B cell (primary cell): ENCODE data around the gene PCF11. TPM values are rescaled to one million over a fixed set of nuclear protein-coding genes. Genes with fewer than 3 reads are reported as not detected.
"Not testable (repeated sequence)": the region's sequence is repeated elsewhere in the genome, so short reads cannot be mapped to it uniquely, and the experiment has no call there.

Source experiments
- ATAC-seq: fragments of 200-7000 bp; cut with Tn5 transposase; one replicate; pipeline ENCODE4 v1.10.0; 2021; ENCODE audit warnings: low read depth, mild to moderate bottlenecking, moderate number of reproducible peaks, moderate library complexity
- CTCF ChIA-PET: fragments of 350-600 bp; sonication (Branson Sonifier 250); formaldehyde crosslinking; loops from one replicate; lab custom pipeline; 2021; ENCODE audit warnings: antibody characterized with exemption, inconsistent platforms; lab: Charles Lee
- POLR2A ChIA-PET: fragments of 350-600 bp; sonication (Branson Sonifier 250); formaldehyde crosslinking; loops from one replicate; lab custom pipeline; 2021; ENCODE audit warnings: antibody characterized with exemption; lab: Charles Lee
- DNase-seq: peaks from one replicate; pipeline ENCODE4 v3.0.0; 2013
- H2AFZ ChIP-seq: 2 replicates; pipeline ENCODE4 v1.6.1; 2012; ENCODE audit warnings: mild to moderate bottlenecking, low read depth, low read length; ENCODE audit not compliant: insufficient read depth, poor library complexity, severe bottlenecking
- H3K27ac ChIP-seq, 2 donors: 1 replicate in 1 of 2; 2 replicates in 1 of 2; pipeline ENCODE4 v1.5.1; 2012 to 2013; ENCODE audit warnings: low read length in 2 of 2, mild to moderate bottlenecking in 2 of 2, moderate library complexity in 1 of 2
- H3K27me3 ChIP-seq, 4 experiments: fragments of 200-600 bp in 1 of 4; sonication (generic) in 1 of 4; replicated peaks in 1 of 4; 1 replicate in 2 of 4; 2 replicates in 2 of 4; pipeline versions ENCODE4 v1.6.1 to v1.7.0; 2013 to 2016; ENCODE audit warnings: low read length in 3 of 4, mild to moderate bottlenecking in 2 of 4, mixed read lengths in 1 of 4, moderate library complexity in 1 of 4; ENCODE audit not compliant: insufficient read depth in 4 of 4, control insufficient read depth in 3 of 4; ENCODE audit errors: control extremely low read depth in 1 of 4
- H3K36me3 ChIP-seq, 2 experiments: replicated peaks in 1 of 2; 1 replicate in 1 of 2; 2 replicates in 1 of 2; pipeline versions ENCODE4 v1.6.1 to v1.7.1; 2013; ENCODE audit warnings: low read length in 1 of 2; ENCODE audit not compliant: insufficient read depth in 2 of 2, control insufficient read depth in 1 of 2; ENCODE audit errors: control extremely low read depth in 1 of 2, extremely low read depth in 1 of 2
- H3K4me1 ChIP-seq, 2 donors: fragments of 200-600 bp in 1 of 2; sonication (generic) in 1 of 2; 1 replicate in 1 of 2; 2 replicates in 1 of 2; pipeline versions ENCODE4 v1.5.1 to v1.6.1; 2013 to 2017; ENCODE audit warnings: low read length in 2 of 2; ENCODE audit not compliant: control insufficient read depth in 2 of 2, insufficient read depth in 2 of 2
- H3K4me2 ChIP-seq: replicated peaks from 2 replicates; pipeline ENCODE3; 2012; ENCODE audit warnings: mild to moderate bottlenecking, low read depth, low read length; ENCODE audit not compliant: poor library complexity, severe bottlenecking
- H3K4me3 ChIP-seq, 5 experiments: fragments of 200-600 bp in 1 of 5; sonication (generic) in 1 of 5; 1 replicate in 3 of 5; 2 replicates in 2 of 5; pipeline versions ENCODE4 v1.5.1 to v1.7.0; 2011 to 2016; ENCODE audit warnings: low read length in 4 of 5, mild to moderate bottlenecking in 4 of 5, low read depth in 2 of 5, control low read depth in 1 of 5, moderate library complexity in 1 of 5; ENCODE audit not compliant: insufficient read depth in 1 of 5; ENCODE audit errors: control extremely low read depth in 1 of 5, extremely low read depth in 1 of 5
- H3K79me2 ChIP-seq: fragments of 200-600 bp; sonication (generic); one replicate; pipeline ENCODE4 v1.6.0; 2016; ENCODE audit warnings: low read length; ENCODE audit not compliant: control insufficient read depth, insufficient read depth
- H3K9ac ChIP-seq: fragments of 200-600 bp; sonication (generic); 2 replicates; pipeline ENCODE4 v1.6.1; 2017; ENCODE audit warnings: mild to moderate bottlenecking, low read length, moderate library complexity
- H3K9me3 ChIP-seq, 3 donors: one replicate each; pipeline versions ENCODE4 v1.6.1 to v1.7.1; 2013; ENCODE audit warnings: low read length in 2 of 3; ENCODE audit not compliant: control insufficient read depth in 2 of 3, insufficient read depth in 1 of 3; ENCODE audit errors: control extremely low read depth in 1 of 3
- H4K20me1 ChIP-seq: 2 replicates; pipeline ENCODE4 v1.6.0; 2012; ENCODE audit warnings: mild to moderate bottlenecking, low read length; ENCODE audit not compliant: insufficient read depth, control insufficient read depth, poor library complexity, severe bottlenecking
- H3K27ac Mint-ChIP-seq: one replicate; pipeline ENCODE4 v1.8.0; 2021; ENCODE audit warnings: mixed read lengths
- H3K27me3 Mint-ChIP-seq: one replicate; pipeline ENCODE4 v1.8.0; 2021; ENCODE audit warnings: mixed read lengths
- H3K4me1 Mint-ChIP-seq: one replicate; pipeline ENCODE4 v1.8.0; 2021; ENCODE audit warnings: mixed read lengths
- H3K4me3 Mint-ChIP-seq: one replicate; pipeline ENCODE4 v1.8.0; 2021; ENCODE audit warnings: mixed read lengths
- H3K9me3 Mint-ChIP-seq: one replicate; pipeline ENCODE4 v1.8.0; 2022; ENCODE audit warnings: mixed read lengths; ENCODE audit not compliant: insufficient read depth
- EZH2 ChIP-seq: IDR thresholded peaks from 2 replicates; pipeline ENCODE4 v1.6.1; 2012; ENCODE audit warnings: borderline replicate concordance, low read depth, mild to moderate bottlenecking, moderate library complexity, low read length; ENCODE audit not compliant: insufficient read depth, poor library complexity, severe bottlenecking
- WGBS: methylation state at CpG from one replicate; pipeline ENCODE4 v1.1.5; 2013; ENCODE audit warnings: missing lambda C conversion rate; ENCODE audit not compliant: insufficient coverage; 5-methylcytosine and 5-hydroxymethylcytosine counted together
- intact Hi-C: fragments of 100-400 bp; cut with micrococcal nuclease; formaldehyde crosslinking; loops from one replicate; pipeline ENCODE4 v1.10.0; 2022
- polyA plus RNA-seq: library from polyadenylated mRNA; depleted of rRNA; stranded (reverse); fragments of >200 nt; gene quantifications from 2 replicates; pipeline ENCODE4 v1.2.3, GENCODE V29; 2012
- total RNA-seq, 2 donors: library from RNA; stranded (reverse); fragments of 120-200 nt in 1 of 2; gene quantifications; 1 replicate in 1 of 2; 2 replicates in 1 of 2; pipeline versions ENCODE4 v1.2.3 to v1.2.4, GENCODE V29; 2013 to 2022

Gene PCF11
- total and polyA plus RNA-seq, 2 donors (not counting 1 experiment from before 2014, with no cell fraction given) = 123 to 185 TPM

DNA sequence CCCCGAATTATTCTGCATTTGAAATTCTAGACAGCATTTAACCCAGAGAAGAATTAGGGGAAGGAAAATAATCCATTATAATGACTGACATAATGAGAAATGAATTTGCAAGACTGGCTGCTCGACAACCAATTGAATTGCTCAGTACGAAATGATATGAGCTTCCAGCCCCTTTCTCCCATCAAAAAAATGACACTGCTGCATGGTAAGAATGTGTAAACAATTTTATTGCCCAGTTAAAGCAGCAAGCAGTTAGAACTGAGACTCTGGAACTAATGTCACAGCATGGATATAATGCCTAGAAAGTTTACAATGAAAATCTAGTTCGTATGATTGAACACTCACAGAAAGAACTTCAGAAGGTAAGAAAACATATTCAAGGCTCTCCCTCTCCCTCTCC lies 24.7 kb upstream of the PCF11 start:
- no peak overlapping the region for H3K4me2 ChIP-seq
- Mint-ChIP-seq H3K9me3 (no peaks in the 10 kb centered on the region), H3K27me3 (no peaks in the 10 kb centered on the region), H3K4me1 (no peaks in the 10 kb centered on the region), H3K27ac (no peak overlapping the region), H3K4me3 (no peak overlapping the region)
- H3K9ac ChIP-seq = no peak overlapping the region
- ATAC-seq (no peak), DNase-seq (no peak)
- no peak for TF ChIP-seq EZH2
- H3K79me2 ChIP-seq = no peaks in the 10 kb centered on the region
- 80% methylated on average over 1 of the region's 4 CpGs for WGBS
- no peak overlapping the region for H3K27ac ChIP-seq
- H2AFZ ChIP-seq = no peak overlapping the region
- H3K9me3 ChIP-seq = no peaks in the 10 kb centered on the region
- CTCF ChIA-PET = no interaction called here
- intact Hi-C loops = no loop called here
- H3K27me3 ChIP-seq = no peaks in the 10 kb centered on the region
- H3K36me3 ChIP-seq = no peaks in the 10 kb centered on the region
- POLR2A ChIA-PET = interaction anchor here (0.6 kb wide), 1 partner anchor 31 kb away, joined by 4 read pairs; no protein-coding TSS in a partner anchor
- H4K20me1 ChIP-seq = no peaks in the 10 kb centered on the region
- H3K4me1 ChIP-seq = no peaks in the 10 kb centered on the region
- H3K4me3 ChIP-seq = no peak overlapping the region

DNA sequence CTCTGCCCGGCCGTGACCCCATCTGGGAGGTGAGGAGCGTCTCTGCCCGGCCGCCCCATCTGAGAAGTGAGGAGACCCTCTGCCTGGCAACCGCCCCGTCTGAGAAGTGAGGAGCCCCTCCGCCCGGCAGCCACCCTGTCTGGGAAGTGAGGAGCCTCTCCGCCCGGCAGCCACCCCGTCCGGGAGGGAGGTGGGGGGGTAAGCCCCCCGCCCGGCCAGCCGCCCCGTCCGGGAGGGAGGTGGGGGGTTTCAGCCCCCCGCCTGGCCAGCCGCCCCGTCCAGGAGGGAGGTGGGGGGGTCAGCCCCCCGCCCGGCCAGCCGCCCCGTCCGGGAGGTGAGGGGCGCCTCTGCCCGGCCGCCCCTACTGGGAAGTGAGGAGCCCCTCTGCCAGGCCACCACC lies 23.7 kb upstream of the PCF11 start:
- H3K9me3 Mint-ChIP-seq, H3K36me3 ChIP-seq, H4K20me1 ChIP-seq, H3K79me2 ChIP-seq, H3K27ac Mint-ChIP-seq, H3K4me1 ChIP-seq, H3K27ac ChIP-seq, intact Hi-C loops, POLR2A ChIA-PET, H2AFZ ChIP-seq, DNase-seq, H3K27me3 ChIP-seq, H3K27me3 Mint-ChIP-seq, H3K4me3 Mint-ChIP-seq, H3K4me3 ChIP-seq, H3K9me3 ChIP-seq, H3K4me2 ChIP-seq, ATAC-seq, H3K9ac ChIP-seq, H3K4me1 Mint-ChIP-seq, CTCF ChIA-PET: not testable (repeated sequence)
- WGBS = no CpG with 5 or more reads among the region's 29 CpGs
